Body of pancreas (tissue), 4 donors: ENCODE measurements around the gene PCSK2. TPM values are rescaled to one million over a fixed set of nuclear protein-coding genes. Genes with fewer than 3 reads are reported as not detected.

Source experiments
- ATAC-seq: fragments of 150-250 bp; one replicate; pipeline ENCODE4 v1.9.1; 2016
- DNase-seq, 4 donors: peaks; one replicate each; pipeline ENCODE4 v3.0.0-alpha.2; 2019
- H3K27ac ChIP-seq, 4 donors: fragments of 200-600 bp; sonication (generic); 1 replicate in 3 of 4; 2 replicates in 1 of 4; pipeline versions ENCODE4 v1.5.1 to v1.6.1; 2016 to 2019; ENCODE audit warnings: mild to moderate bottlenecking in 1 of 4, mixed read lengths in 1 of 4, moderate library complexity in 1 of 4
- H3K27me3 ChIP-seq, 2 donors: fragments of 200-600 bp; sonication (generic); one replicate each; pipeline ENCODE4 v1.6.0; 2016; ENCODE audit warnings: mild to moderate bottlenecking in 1 of 2
- H3K36me3 ChIP-seq, 2 donors: fragments of 200-600 bp; sonication (generic); replicated peaks in 1 of 2; 2 replicates each; pipeline ENCODE4 v1.5.1; 2016; ENCODE audit warnings: low read depth in 2 of 2; ENCODE audit not compliant: insufficient read depth in 1 of 2
- H3K4me1 ChIP-seq: fragments of 200-600 bp; sonication (generic); one replicate; pipeline ENCODE4 v1.6.0; 2016
- H3K4me3 ChIP-seq, 2 donors: fragments of 200-600 bp; sonication (generic); 1 replicate in 1 of 2; 2 replicates in 1 of 2; pipeline ENCODE4 v1.5.1; 2016 to 2019
- H3K9me3 ChIP-seq, 3 donors: fragments of 200-600 bp; sonication (generic); 1 replicate in 2 of 3; 2 replicates in 1 of 3; pipeline ENCODE4 v1.5.1; 2016
- CTCF ChIP-seq, 7 experiments: fragments of 450-650 bp in 4 of 7; fragments of 200-600 bp in 3 of 7; sonication (generic) in 3 of 7; IDR thresholded peaks; one replicate each; pipeline ENCODE4 v1.5.1; 2016 to 2019; ENCODE audit warnings: antibody characterized with exemption in 7 of 7
- POLR2A ChIP-seq, 3 donors: fragments of 450-650 bp; IDR thresholded peaks; one replicate each; pipeline ENCODE4 v1.6.1; 2016; ENCODE audit warnings: antibody characterized with exemption in 3 of 3, mild to moderate bottlenecking in 2 of 3
- WGBS, 2 donors: methylation state at CpG; one replicate each; pipeline ENCODE4 v1.1.5; 2017; 5-methylcytosine and 5-hydroxymethylcytosine counted together
- intact Hi-C: fragments of 100-400 bp; cut with DNase I; formaldehyde crosslinking; loops from one replicate; pipeline ENCODE4 v1.15.1; 2023
- total RNA-seq, 2 donors: library from RNA; depleted of rRNA; stranded (reverse); fragments of >200 nt; gene quantifications; one replicate each; pipeline ENCODE4 v1.1.0, GENCODE V29; 2016

PCSK2 gene
- total RNA-seq, 2 donors from 2014 or later = 3.3 to 7.0 TPM

DNA sequence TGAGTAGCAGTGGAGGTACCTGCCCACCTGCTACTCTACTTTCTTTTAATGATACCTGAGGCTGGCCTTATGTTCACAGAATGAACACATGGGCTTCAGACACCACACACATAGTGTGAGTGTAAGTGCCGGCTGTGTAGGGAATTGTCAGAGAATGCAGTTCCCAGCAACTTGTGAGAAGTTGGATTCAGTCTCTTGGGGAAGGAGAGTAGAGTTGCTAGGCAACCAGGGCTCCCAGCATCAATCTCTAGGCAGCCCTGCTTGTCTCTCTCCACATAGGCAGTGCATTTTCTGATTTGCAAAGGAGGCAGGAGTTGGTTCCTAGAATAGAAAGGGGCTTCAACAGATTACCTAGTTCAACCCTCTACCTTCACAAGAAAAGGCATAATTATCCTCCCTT is 230.2 kb downstream of the PCSK2 start:
- no peak for ATAC-seq
- no peaks in the 10 kb centered on the region for H3K9me3 ChIP-seq
- 67 to 71% methylated on average over 1 of the region's 1 CpG for WGBS, 2 donors

GRCh38 chr20:17457588-17458190 is 230.8 kb downstream of the PCSK2 start:
- ATAC-seq (no peak), DNase-seq (no peak)
- Histone ChIP-seq H3K27ac (no peak overlapping the region), H3K4me1 (no peaks in the 10 kb centered on the region), H3K36me3 (no peaks in the 10 kb centered on the region), H3K4me3 (no peak overlapping the region), H3K27me3 (no peaks in the 10 kb centered on the region), H3K9me3 (no peaks in the 10 kb centered on the region)
- 84 to 88% methylated on average over 6 of the region's 6 CpGs for WGBS, 2 donors
- TF ChIP-seq POLR2A (IDR thresholded peaks at IDR 0.05) = no peak
- TF ChIP-seq CTCF (IDR thresholded peaks at IDR 0.05) = no peak
- intact Hi-C loops = no loop called here

More for the DNA sequence above, 230.2 kb downstream of the PCSK2 start:
- no peak overlapping the region for H3K4me3 ChIP-seq
- H3K27me3 ChIP-seq = no peaks in the 10 kb centered on the region
- TF ChIP-seq CTCF (IDR thresholded peaks at IDR 0.05) (no peak), POLR2A (IDR thresholded peaks at IDR 0.05) (no peak)
- no peak for DNase-seq
- H3K36me3 ChIP-seq = no peaks in the 10 kb centered on the region
- H3K27ac ChIP-seq = no peak overlapping the region
- no peaks in the 10 kb centered on the region for H3K4me1 ChIP-seq
- intact Hi-C loops = no loop called here

DNA sequence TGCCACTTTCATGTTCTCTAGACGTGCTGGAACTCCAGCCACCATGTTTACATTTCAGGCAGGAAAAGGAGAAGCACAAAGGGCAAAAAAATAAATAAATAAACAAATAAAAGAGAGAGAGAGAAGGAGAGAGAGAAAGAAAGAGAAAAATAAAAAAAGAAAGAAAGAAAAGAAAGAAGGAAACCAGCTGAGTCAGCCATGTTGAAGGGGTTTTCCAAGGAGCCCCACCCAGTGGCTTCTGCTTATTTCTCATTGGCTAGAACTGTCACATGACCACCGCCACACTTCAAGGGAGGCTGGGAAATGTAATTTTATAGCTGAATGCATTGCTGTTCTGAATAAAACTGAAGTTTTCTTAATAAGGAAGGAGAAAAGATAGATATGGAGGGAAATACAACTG is 233.3 kb downstream of the PCSK2 start:
- 59 to 73% methylated on average over 2 of the region's 2 CpGs for WGBS, 2 donors
- Histone ChIP-seq H3K27me3 (no peaks in the 10 kb centered on the region), H3K4me1 (no peaks in the 10 kb centered on the region)

GRCh38 chr20:17461941-17462340 is 235.1 kb downstream of the PCSK2 start:
- Histone ChIP-seq H3K27ac (no peak overlapping the region), H3K27me3 (no peaks in the 10 kb centered on the region), H3K4me1 (no peaks in the 10 kb centered on the region), H3K36me3 (no peaks in the 10 kb centered on the region), H3K9me3 (no peaks in the 10 kb centered on the region), H3K4me3 (no peak overlapping the region)
- TF ChIP-seq CTCF (IDR thresholded peaks at IDR 0.05) = no peak
- no peak for TF ChIP-seq POLR2A (IDR thresholded peaks at IDR 0.05)
- intact Hi-C loops = no loop called here
- WGBS, 2 donors = 57 to 59% methylated on average over 3 of the region's 3 CpGs
- ATAC-seq = no peak
- no peak for DNase-seq

More for the DNA sequence above, 233.3 kb downstream of the PCSK2 start:
- Histone ChIP-seq H3K27ac (no peak overlapping the region), H3K4me3 (no peak overlapping the region), H3K36me3 (no peaks in the 10 kb centered on the region), H3K9me3 (no peaks in the 10 kb centered on the region)
- no peak for DNase-seq
- no peak for ATAC-seq
- TF ChIP-seq POLR2A (IDR thresholded peaks at IDR 0.05) (no peak), CTCF (IDR thresholded peaks at IDR 0.05) (no peak)
- intact Hi-C loops = no loop called here

GRCh38 chr20:17463711-17464110 is 236.9 kb downstream of the PCSK2 start:
- 46 to 62% methylated on average over 1 of the region's 1 CpG for WGBS, 2 donors
- TF ChIP-seq POLR2A (IDR thresholded peaks at IDR 0.05) = no peak
- no peak for TF ChIP-seq CTCF (IDR thresholded peaks at IDR 0.05)
- Histone ChIP-seq H3K27me3 (no peaks in the 10 kb centered on the region), H3K4me3 (no peak overlapping the region), H3K4me1 (no peaks in the 10 kb centered on the region), H3K9me3 (no peaks in the 10 kb centered on the region), H3K36me3 (no peaks in the 10 kb centered on the region), H3K27ac (no peak overlapping the region)
- intact Hi-C loops = no loop called here
- no peak for ATAC-seq
- no peak for DNase-seq
